CD4-positive, alpha-beta T cell (primary cell): ENCODE data around the gene PNLDC1. TPM values are rescaled to one million over a fixed set of nuclear protein-coding genes. Genes with fewer than 3 reads are reported as not detected.
"Not testable (repeated sequence)": the region's sequence is repeated elsewhere in the genome, so short reads cannot be mapped to it uniquely, and the experiment has no call there.

Source experiments
- ATAC-seq: fragments of 200-7000 bp; cut with Tn5 transposase; one replicate; pipeline ENCODE4 v1.10.0; 2022; ENCODE audit warnings: mild to moderate bottlenecking; ENCODE audit not compliant: poor library complexity
- CTCF ChIA-PET: fragments of 350-600 bp; sonication (Branson Sonifier 250); formaldehyde crosslinking; loops from one replicate; lab custom pipeline; 2021; ENCODE audit warnings: antibody characterized with exemption, inconsistent platforms; lab: Charles Lee
- POLR2A ChIA-PET: fragments of 350-600 bp; sonication (Branson Sonifier 250); formaldehyde crosslinking; loops from one replicate; lab custom pipeline; 2021; ENCODE audit warnings: antibody characterized with exemption, inconsistent platforms; lab: Charles Lee
- DNase-seq, 14 experiments: peaks; one replicate each; pipeline ENCODE4 v3.0.0-alpha.2; 2013 to 2020; ENCODE audit warnings: mixed read lengths in 2 of 14
- H3K27ac ChIP-seq, 2 donors: one replicate each; pipeline versions ENCODE4 v1.5.1 to v1.7.0; 2013; ENCODE audit warnings: low read length in 2 of 2, low read depth in 1 of 2, mild to moderate bottlenecking in 1 of 2
- H3K27me3 ChIP-seq, 2 experiments: 1 replicate in 1 of 2; 2 replicates in 1 of 2; pipeline versions ENCODE4 v1.6.1 to v1.7.0; 2013; ENCODE audit warnings: low read length in 2 of 2, control low read depth in 1 of 2, mild to moderate bottlenecking in 1 of 2, moderate library complexity in 1 of 2; ENCODE audit not compliant: insufficient read depth in 2 of 2, control insufficient read depth in 1 of 2
- H3K36me3 ChIP-seq: one replicate; pipeline ENCODE4 v1.6.1; 2013; ENCODE audit warnings: low read length, control low read depth; ENCODE audit not compliant: insufficient read depth
- H3K4me1 ChIP-seq: one replicate; pipeline ENCODE4 v1.6.1; 2013; ENCODE audit warnings: low read length, control low read depth; ENCODE audit not compliant: insufficient read depth
- H3K4me3 ChIP-seq: one replicate; pipeline ENCODE4 v1.5.1; 2013; ENCODE audit warnings: mild to moderate bottlenecking, low read length, moderate library complexity
- H3K9me3 ChIP-seq, 2 experiments: 1 replicate in 1 of 2; 2 replicates in 1 of 2; pipeline versions ENCODE4 v1.6.1 to v1.7.0; 2013; ENCODE audit warnings: low read length in 2 of 2, mild to moderate bottlenecking in 2 of 2, control low read depth in 1 of 2, moderate library complexity in 1 of 2; ENCODE audit not compliant: control insufficient read depth in 1 of 2, insufficient read depth in 1 of 2
- H3K27ac Mint-ChIP-seq: one replicate; pipeline ENCODE4 v1.8.0; 2020; ENCODE audit warnings: mixed read lengths
- H3K27me3 Mint-ChIP-seq: one replicate; pipeline ENCODE4 v1.8.0; 2021; ENCODE audit warnings: mixed read lengths
- H3K36me3 Mint-ChIP-seq: one replicate; pipeline ENCODE4 v1.8.0; 2021; ENCODE audit warnings: low read depth, mixed read lengths
- H3K4me1 Mint-ChIP-seq: one replicate; pipeline ENCODE4 v1.8.0; 2021; ENCODE audit warnings: low read depth, mixed read lengths
- H3K4me3 Mint-ChIP-seq: one replicate; pipeline ENCODE4 v1.8.0; 2020; ENCODE audit warnings: mild to moderate bottlenecking, mixed read lengths
- H3K9me3 Mint-ChIP-seq: one replicate; pipeline ENCODE4 v1.8.0; 2020; ENCODE audit warnings: mixed read lengths
- intact Hi-C, 2 experiments: fragments of 100-400 bp; cut with DNase I in 1 of 2; cut with micrococcal nuclease in 1 of 2; formaldehyde crosslinking; loops; one replicate each; pipeline versions ENCODE4 v1.15.1 to v1.9.0; 2023 to 2025; cut with DNase I, micrococcal nuclease
- total RNA-seq, 174 experiments: library from RNA in 2 of 174; stranded (reverse) in 2 of 174; gene quantifications; one replicate each; pipeline ENCODE4 v1.2.3 and lab custom pipeline; 2021 to 2026
- TF ChIP-seq, protein P1 (sequence below): fragments of 200-600 bp; IDR thresholded peaks from one replicate; pipeline ENCODE4 v1.8.0; 2022; ENCODE audit warnings: antibody characterized with exemption, mild to moderate bottlenecking

PNLDC1 gene
- total RNA-seq, 2 experiments from 2014 or later: 0.14 TPM; not detected in 1

DNA sequence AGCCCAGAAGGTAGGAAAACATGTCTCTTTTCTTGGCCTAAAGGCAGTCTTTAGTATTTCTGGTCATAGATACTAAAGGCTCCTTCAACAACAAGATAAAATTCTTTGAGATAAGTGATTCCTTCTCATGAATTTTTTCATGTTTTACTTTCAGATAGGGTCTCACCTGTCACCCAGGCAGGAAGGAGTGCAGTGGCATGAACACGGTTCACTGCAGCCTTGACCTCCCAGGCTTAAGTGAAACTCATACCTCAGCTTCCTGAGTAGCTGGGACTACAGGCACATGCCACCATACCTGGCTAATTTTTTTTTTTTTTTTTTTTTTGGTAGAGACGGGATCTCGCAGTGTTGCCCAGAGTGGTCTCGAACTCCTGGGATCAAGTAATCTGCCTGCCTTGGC, 9.1 kb downstream of the PNLDC1 start:
- no peaks in the 10 kb centered on the region for H3K4me1 ChIP-seq
- H3K36me3 Mint-ChIP-seq: no peaks in the 10 kb centered on the region
- H3K27me3 ChIP-seq: no peaks in the 10 kb centered on the region
- ChIA-PET POLR2A (interaction anchor here (1.1 kb wide), 1 partner anchor 19 kb away, joined by 5 read pairs; no protein-coding TSS in a partner anchor), CTCF (no interaction called here)
- ATAC-seq (no peak), DNase-seq (no peak)
- H3K27ac ChIP-seq: no peak overlapping the region
- H3K9me3 ChIP-seq: no peaks in the 10 kb centered on the region
- H3K27ac Mint-ChIP-seq: no peak overlapping the region
- intact Hi-C loops: no loop called here
- no peaks in the 10 kb centered on the region for H3K27me3 Mint-ChIP-seq
- H3K36me3 ChIP-seq: no peaks in the 10 kb centered on the region
- TF ChIP-seq, protein P1, sequence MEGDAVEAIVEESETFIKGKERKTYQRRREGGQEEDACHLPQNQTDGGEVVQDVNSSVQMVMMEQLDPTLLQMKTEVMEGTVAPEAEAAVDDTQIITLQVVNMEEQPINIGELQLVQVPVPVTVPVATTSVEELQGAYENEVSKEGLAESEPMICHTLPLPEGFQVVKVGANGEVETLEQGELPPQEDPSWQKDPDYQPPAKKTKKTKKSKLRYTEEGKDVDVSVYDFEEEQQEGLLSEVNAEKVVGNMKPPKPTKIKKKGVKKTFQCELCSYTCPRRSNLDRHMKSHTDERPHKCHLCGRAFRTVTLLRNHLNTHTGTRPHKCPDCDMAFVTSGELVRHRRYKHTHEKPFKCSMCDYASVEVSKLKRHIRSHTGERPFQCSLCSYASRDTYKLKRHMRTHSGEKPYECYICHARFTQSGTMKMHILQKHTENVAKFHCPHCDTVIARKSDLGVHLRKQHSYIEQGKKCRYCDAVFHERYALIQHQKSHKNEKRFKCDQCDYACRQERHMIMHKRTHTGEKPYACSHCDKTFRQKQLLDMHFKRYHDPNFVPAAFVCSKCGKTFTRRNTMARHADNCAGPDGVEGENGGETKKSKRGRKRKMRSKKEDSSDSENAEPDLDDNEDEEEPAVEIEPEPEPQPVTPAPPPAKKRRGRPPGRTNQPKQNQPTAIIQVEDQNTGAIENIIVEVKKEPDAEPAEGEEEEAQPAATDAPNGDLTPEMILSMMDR: no peak
- H3K4me3 Mint-ChIP-seq: no peak overlapping the region
- H3K4me3 ChIP-seq: no peak overlapping the region
- no peaks in the 10 kb centered on the region for H3K4me1 Mint-ChIP-seq
- H3K9me3 Mint-ChIP-seq: no peaks in the 10 kb centered on the region

DNA sequence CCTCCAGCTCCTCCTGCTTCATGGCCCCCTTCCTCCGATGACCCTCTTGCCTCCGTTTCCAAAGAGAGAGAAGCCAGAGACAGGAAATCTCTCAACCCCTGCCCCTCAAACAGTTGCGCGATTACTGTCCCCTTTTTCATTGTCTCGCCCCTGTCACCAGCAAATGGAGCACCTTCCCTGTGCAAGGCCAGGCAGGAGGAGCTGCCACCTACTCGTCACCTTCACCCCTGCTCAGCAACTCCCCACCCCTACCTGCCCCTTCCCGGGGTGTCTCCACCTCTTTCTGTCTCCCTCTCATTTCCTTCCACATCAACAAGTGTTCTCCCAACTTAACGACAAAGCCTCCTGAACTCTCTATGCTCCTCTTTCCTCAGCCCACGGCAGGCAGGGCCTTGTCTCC, 13.7 kb downstream of the PNLDC1 start:
- Mint-ChIP-seq H3K36me3 (no peaks in the 10 kb centered on the region), H3K27me3 (no peaks in the 10 kb centered on the region), H3K4me1 (peaks cover 1% of the 10 kb centered on the region), H3K9me3 (no peaks in the 10 kb centered on the region), H3K27ac (peak overlapping the region; percentile 28), H3K4me3 (no peak overlapping the region)
- TF ChIP-seq, protein P1: no peak
- ChIA-PET POLR2A (no interaction called here), CTCF (no interaction called here)
- intact Hi-C loops: no loop called here
- ATAC-seq (no peak), DNase-seq (no peak)
- H3K4me3 ChIP-seq: no peak overlapping the region
- H3K4me1 ChIP-seq: no peaks in the 10 kb centered on the region
- no peaks in the 10 kb centered on the region for H3K27me3 ChIP-seq
- no peak overlapping the region for H3K27ac ChIP-seq
- H3K36me3 ChIP-seq: no peaks in the 10 kb centered on the region
- H3K9me3 ChIP-seq: no peaks in the 10 kb centered on the region

DNA sequence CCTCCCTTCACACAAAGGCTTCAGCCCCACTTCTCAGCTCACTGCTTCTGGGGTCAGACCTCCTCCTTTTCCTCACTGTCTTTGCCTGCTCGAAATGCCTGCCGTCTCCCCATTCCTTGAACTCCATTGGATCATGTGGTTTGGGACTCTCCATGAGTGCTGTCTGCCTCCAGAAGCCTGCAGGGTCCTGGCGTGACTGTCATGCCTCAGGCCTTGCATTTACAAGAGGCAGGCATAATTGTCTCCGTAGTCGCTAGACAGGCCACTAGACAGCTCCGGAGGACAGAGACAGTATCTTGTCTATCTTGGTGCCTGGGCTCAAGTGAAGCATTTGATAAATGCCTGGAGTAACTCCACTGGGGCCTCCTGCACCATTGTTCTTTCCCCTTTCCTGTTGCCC, 15.3 kb downstream of the PNLDC1 start:
- TF ChIP-seq, protein P1: no peak
- no peak for ATAC-seq
- no peak overlapping the region for H3K27ac ChIP-seq
- Mint-ChIP-seq H3K27me3 (no peaks in the 10 kb centered on the region), H3K9me3 (no peaks in the 10 kb centered on the region), H3K36me3 (no peaks in the 10 kb centered on the region), H3K4me3 (no peak overlapping the region), H3K4me1 (peaks cover 18% of the 10 kb centered on the region), H3K27ac (no peak overlapping the region)
- no peaks in the 10 kb centered on the region for H3K9me3 ChIP-seq
- CTCF ChIA-PET: no interaction called here
- H3K27me3 ChIP-seq: no peaks in the 10 kb centered on the region
- intact Hi-C loops: no loop called here
- H3K36me3 ChIP-seq: no peaks in the 10 kb centered on the region
- POLR2A ChIA-PET: no interaction called here
- H3K4me1 ChIP-seq: peaks cover 16% of the 10 kb centered on the region
- H3K4me3 ChIP-seq: no peak overlapping the region
- DNase-seq: no peak

DNA sequence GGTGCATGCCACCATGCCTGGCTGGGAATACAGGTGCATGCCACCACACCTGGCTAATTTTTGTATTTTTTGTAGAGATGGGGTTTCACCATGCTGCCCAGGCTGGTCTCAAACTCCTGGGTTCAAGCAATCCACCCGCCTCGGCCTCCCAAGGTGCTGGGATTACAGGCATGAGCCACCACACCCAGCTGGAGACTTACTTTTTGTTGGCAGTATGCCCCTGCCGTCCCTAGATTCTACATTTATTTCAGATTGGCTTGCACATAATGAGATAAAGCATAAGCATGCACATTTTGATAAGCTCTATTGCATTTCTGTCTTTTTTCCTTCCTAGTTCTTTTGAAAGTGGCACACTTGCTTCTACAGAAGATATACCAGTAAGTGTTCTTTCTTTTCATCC, 16.7 kb downstream of the PNLDC1 start:
- H3K27ac ChIP-seq, H3K27me3 ChIP-seq, H3K4me3 ChIP-seq, H3K36me3 ChIP-seq, H3K27ac Mint-ChIP-seq, H3K36me3 Mint-ChIP-seq, H3K27me3 Mint-ChIP-seq, ATAC-seq, intact Hi-C loops, H3K9me3 ChIP-seq, H3K9me3 Mint-ChIP-seq, DNase-seq, H3K4me3 Mint-ChIP-seq, CTCF ChIA-PET, POLR2A ChIA-PET: not testable (repeated sequence)
- H3K4me1 ChIP-seq: peaks cover 24% of the 10 kb centered on the region
- H3K4me1 Mint-ChIP-seq: peaks cover 24% of the 10 kb centered on the region
